HG03097 (cell line): ENCODE data around the gene MRPS27.
A peak's percentile ranks its signal among the peaks of the same experiment; 100 is the strongest.

ENCODE experiments used
- ATAC-seq: cut with Tn5 transposase; IDR thresholded peaks from one replicate; pipeline ENCODE4 v1.9.1; 2021; ENCODE audit not compliant: unreplicated experiment, low FRiP score

MRPS27 gene

GRCh38 chr5:72208324-72208926 lies 111.6 kb downstream of the MRPS27 start:
- no peak for ATAC-seq

GRCh38 chr5:72206994-72207393 lies 113.0 kb downstream of the MRPS27 start:
- ATAC-seq = no peak

DNA sequence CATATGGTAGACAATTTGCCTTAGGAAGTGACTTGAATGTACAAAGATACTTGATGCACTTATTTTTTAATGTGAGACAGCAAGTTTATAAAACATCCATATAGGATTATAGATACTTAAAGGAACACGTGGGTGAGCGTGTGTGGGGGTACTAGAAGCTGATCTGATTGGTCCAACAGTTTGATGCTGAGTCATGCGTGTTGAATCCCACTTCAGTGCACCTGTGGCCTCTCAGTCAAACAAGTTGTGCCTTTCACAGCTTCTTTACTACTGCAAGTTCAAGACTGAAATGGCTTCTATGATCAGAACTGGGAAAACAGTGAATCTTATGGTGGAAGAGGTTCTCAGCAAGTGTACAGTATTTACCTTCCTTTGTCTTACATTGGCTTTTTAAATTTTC lies 113.9 kb downstream of the MRPS27 start:
- no peak for ATAC-seq

DNA sequence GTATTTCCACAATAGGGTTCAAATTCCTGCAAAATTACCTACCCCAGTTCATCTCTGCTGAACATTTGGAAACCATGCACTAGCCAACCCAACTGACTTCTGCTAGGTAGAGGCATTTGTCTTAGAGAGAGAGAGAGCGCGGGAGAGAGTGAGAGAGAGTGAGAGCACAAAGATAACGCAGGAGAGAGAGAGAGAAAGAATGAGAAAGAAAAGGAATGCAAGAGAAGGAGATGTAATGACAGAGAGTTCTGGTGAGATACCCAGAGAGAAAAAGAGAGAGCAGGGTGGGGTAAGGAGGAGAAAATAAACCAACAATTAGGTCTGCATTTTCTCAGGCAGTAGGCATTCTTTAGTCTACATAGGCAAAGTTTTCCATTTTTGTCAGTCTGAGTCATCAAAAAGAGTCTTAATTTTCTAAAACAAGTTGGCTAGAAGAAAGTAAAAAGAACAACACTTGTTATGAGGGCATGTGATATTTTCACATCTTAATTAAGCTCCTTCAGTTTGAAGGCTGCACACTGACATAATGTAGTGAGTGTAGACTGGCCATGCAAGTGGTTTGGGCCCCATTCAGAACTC lies 114.5 kb downstream of the MRPS27 start:
- no peak for ATAC-seq

DNA sequence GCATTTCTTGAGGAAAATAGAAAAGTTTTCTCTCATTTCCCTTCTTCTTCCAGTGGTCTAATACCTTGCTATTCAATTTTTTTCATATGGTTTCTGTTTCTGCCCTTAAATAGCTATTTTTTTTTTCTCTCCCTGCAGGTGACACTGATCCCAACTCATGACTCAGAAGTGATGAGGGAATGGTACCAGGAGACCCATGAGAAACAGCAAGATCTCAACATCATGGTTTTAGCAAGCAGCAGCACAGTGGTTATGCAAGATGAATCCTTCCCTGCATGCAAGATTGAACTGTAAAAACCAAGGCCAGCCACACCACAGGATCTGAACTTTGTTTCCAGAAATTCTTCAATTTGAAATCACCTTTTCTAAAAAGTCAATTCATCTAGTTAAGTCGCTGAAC lies 115.1 kb downstream of the MRPS27 start:
- ATAC-seq = no peak

DNA sequence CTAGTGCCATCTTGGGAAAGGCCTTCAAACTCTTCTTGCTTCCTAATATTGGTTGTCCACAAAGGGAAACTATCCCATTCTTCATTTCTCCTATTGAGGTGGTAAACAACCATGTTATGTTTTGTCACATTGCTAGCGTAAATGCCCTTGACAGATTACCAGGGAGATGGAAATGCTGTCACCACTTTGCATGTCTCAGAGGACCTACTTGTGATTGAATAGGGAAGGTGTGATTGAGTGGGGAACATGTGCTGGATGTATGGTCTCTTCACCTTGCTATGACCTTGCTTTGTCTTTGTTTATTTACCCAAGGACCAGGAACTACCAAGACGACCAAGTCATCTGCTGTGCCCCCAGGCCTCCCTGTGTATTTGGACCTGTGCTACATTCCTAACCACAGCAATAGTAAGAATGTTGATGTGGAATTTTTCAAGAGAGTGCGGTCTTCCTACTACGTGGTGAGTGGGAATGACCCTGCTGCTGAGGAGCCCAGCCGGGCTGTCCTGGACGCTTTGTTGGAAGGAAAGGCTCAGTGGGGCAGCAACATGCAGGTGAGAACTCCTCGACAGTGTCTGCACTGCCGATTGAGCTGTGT lies 116.7 kb downstream of the MRPS27 start:
- no peak for ATAC-seq

DNA sequence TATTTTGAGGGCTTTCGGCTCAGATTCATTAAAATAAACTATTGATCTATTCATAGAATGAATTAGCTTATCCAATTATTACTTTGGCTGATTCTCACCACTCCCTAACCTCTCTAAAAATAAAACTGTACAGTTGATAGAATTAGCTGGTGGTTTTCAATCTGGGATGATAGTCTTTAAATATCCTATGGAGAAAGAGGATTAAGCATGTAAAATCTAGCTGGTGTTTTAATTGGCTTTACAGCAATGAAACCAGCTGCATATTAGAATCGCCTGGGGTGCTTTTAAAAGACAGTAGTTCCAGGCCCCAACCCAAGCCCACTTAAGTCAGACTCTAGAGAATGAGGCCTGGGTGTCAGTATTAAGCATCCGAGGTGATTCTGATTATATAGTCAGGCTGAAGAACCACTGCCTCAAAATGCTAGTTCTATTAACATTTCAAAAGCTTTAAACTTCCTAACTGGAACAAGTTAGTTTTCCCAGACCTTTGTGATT lies 117.7 kb downstream of the MRPS27 start:
- ATAC-seq = no peak

- no peak for ATAC-seq
Measured at GRCh38 chr5:72199681-72200080, 120.4 kb downstream of the MRPS27 start.

DNA sequence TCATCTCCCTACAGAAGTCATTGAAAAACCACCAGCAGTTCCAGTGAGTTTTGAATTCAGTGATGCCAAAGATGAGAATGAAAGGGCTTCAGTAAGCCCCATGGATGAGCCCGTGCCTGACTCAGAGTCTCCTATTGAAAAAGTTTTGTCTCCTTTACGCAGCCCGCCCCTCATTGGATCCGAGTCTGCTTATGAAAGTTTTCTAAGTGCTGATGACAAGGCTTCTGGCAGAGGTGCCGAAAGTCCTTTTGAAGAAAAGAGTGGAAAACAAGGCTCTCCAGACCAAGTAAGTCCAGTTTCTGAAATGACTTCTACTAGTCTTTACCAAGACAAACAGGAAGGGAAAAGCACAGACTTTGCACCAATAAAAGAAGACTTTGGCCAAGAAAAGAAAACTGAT lies 122.6 kb downstream of the MRPS27 start:
- ATAC-seq = no peak

- ATAC-seq = no peak
Measured at GRCh38 chr5:72195581-72195980, 124.5 kb downstream of the MRPS27 start.

- ATAC-seq = peak; percentile 90
Measured at GRCh38 chr5:72194846-72195245, 125.2 kb downstream of the MRPS27 start.

DNA sequence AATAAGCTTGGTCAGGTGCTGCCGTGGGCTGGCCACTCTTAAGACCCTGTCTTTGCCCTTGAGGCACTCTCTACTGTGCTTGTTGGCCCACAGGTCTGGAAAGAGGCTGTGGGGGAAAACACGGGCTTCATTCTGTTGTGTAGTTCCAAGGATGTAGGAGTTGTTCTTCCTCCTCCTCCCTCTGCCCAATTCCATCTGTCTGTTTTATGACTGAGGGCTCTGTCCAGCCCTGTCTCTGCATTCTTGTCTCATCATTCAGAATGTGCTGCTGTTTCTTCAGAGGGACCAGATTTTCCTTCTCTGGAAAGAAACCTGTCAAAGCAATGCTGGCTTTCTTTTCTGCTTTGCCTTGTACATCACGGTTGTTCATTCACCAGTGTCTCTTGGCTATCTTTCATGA lies 128.6 kb downstream of the MRPS27 start:
- no peak for ATAC-seq

GRCh38 chr5:72189146-72189545 lies 130.9 kb downstream of the MRPS27 start:
- no peak for ATAC-seq

DNA sequence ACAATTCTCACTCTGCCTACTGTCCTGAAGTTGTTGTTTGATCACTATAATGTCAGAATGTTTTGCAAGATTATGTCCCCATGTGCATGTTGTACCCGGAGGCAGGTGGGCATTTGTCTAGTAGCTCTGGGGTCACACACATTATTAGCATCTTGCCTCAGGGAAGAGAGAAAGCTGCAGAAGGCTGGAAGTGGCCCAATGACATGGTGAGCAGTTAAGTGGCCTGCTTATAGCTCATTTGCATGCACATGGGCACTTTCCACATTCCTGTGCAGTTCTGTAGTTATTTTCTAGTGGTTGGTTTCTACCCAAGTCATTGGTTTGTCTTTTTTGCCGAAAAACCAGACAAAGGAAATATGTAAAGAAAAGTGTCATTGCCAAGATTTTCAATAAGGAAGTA lies 131.9 kb downstream of the MRPS27 start:
- ATAC-seq = no peak

DNA sequence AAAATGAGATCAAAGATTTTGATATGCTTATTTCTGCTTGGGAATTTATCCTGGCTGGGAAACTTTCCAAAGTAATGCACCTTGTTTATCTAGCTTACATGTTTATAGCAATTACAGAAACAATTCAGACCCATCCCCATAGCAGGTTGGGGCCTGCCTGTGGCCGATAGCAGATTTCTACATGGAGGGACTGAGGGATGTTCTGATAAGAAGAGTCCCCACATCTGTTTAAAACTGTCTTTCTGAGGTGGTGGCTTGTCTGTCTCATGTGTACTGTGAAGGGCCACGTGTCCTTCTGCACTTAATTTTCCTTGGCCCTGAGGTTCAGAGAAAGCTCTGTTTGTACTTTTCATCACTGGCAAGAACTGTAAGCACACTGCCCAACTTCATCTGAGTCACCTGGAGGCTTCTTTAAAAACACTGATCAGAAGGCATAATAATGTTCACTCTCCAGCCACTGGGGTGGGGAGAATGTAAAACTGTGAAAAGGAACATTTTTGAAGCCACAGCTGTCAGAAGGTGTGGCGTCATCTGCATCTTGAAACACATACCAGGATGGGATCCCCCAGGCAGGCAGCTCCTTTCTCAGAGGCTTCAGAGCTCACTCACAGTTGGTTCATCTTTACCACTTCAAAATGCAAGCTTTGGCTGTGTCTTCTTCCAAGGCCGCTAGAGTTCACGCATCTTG lies 132.5 kb downstream of the MRPS27 start:
- ATAC-seq = no peak

DNA sequence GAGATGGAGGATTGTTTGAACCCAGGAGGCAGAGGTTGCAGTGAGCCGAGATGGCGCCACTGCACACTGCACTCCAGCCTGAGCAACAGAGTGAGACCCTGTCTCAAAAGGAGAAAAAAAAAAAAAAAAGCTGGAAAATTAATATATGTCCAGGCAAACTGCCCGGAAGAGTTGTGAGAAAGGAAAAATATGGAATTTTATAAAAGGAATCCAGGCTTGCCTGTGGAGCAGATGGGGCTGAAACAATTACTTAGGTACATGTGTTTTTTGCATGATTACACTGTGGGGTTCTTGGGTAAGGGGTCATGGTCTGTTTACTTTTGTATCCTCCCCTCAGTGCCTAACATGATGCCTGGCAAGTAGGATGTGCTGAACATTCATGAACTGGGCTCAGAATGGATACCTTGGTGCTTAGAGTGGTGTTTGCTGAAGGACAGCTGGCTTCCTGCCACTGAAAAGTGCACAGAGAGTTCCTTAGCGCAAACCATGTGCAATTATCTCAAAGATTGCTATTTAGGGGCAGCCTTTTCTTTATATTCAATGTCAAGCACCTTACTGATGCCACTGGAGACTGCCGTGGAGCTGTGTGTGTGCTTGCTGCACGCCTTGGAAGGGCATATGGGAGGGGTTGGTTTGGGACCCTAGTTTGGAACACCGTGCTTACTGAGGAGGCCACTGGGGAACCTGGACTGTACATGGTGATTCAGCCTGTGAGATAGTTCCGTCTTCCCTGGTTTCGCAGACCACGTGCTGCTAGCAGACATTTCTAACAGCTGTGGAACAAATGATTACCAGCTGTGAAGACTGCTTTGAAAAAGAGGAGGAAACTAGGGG lies 134.3 kb downstream of the MRPS27 start:
- no peak for ATAC-seq

DNA sequence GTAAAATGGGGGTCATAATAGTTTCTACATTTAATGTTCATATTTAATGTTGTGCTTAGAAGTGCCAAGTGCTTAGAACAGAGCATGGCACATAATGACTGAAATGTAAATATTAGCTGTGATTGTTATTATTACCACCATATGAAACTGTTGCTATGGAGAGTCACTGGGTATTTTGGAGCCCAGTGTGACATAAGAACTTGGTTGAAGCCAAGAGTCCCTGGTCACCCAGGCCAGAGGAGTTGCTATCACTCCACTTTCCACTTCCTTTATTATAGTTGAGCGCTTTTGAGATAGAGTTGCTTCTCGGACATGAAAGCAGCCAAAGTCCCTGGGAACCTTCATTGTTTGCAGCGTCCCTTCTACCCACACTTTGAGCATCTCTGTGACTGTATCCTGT lies 135.6 kb downstream of the MRPS27 start:
- no peak for ATAC-seq

DNA sequence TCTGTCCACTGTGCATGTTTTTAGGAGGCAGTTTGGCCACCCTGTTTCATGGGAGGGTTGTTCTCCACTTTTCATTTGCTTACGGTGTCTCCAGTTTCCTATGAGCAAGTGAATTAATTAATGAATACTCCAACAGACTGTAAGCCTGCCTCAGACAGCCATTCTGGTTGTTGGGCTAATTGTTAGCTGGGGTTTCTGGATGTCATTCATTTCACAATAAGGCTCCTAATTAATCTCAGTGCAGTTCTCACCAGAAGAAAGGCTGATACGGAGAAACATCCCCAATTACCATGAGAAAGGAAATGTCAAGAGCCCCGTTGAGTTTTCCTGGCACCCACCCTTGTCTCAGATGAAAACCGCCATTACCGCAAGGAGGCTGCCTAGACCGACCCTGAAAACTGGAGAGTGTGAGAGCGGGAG lies 136.9 kb downstream of the MRPS27 start:
- ATAC-seq = no peak

GRCh38 chr5:72182686-72183085 lies 137.4 kb downstream of the MRPS27 start:
- no peak for ATAC-seq

DNA sequence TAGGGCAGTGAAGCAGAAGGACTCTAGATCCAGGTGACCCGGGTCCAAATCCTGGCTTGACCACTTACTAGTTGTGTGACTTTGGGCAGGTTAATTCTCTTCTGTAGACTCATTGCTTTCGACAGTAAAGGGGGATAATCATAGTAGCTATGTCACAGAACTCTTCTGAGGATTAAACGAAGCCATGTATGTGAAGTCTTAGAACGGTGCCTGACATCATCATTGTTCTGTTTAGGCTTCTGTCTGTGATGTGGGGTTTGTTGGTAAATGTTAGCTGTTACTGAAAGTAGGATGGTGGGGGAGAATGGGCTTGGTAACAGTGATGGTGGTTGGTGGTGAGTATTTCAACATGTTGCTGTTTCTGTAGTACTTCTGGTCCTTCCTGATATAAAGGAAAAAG lies 139.1 kb downstream of the MRPS27 start:
- ATAC-seq = no peak
